ENCODE data around the gene E2F7. TPM values are rescaled to one million over a fixed set of nuclear protein-coding genes. Genes with fewer than 3 reads are reported as not detected.

The E2F7 gene
- total RNA-seq, 1 donor from 2014 or later: 20.1 TPM

Other genes starting within 250 kb of the E2F7 start
- 13.4 and 16.3 TPM in 2 replicates for gene CSRP2, start 186.6 kb downstream of the E2F7 start, total RNA-seq